Fibroblast of lung (primary cell): ENCODE data around the gene MUS81. TPM values are rescaled to one million over a fixed set of nuclear protein-coding genes. Genes with fewer than 3 reads are reported as not detected.

Experiments used
- DNase-seq, 2 donors: peaks; one replicate each; pipeline versions ENCODE4 v3.0.0 to v3.0.0-alpha.2; 2010; ENCODE audit warnings: low read depth in 2 of 2
- H2AFZ ChIP-seq: 2 replicates; pipeline ENCODE4 v1.5.1; 2012; ENCODE audit warnings: low read length, control low read depth, inconsistent platforms
- H3K27ac ChIP-seq: 2 replicates; pipeline ENCODE4 v1.5.1; 2011; ENCODE audit warnings: low read length, control low read depth; ENCODE audit not compliant: insufficient read depth
- H3K27me3 ChIP-seq: 2 replicates; pipeline ENCODE4 v1.5.1; 2011; ENCODE audit warnings: mild to moderate bottlenecking, low read length; ENCODE audit not compliant: control insufficient read depth, insufficient read depth
- H3K36me3 ChIP-seq: 2 replicates; pipeline ENCODE4 v1.5.1; 2011; ENCODE audit warnings: low read length; ENCODE audit not compliant: control insufficient read depth, insufficient read depth
- H3K4me1 ChIP-seq: 2 replicates; pipeline ENCODE4 v1.5.1; 2011; ENCODE audit warnings: low read length; ENCODE audit not compliant: control insufficient read depth, insufficient read depth; ENCODE audit errors: extremely low read depth
- H3K4me2 ChIP-seq: 2 replicates; pipeline ENCODE4 v1.5.1; 2011; ENCODE audit warnings: low read length, control low read depth; ENCODE audit not compliant: insufficient read depth; ENCODE audit errors: extremely low read depth
- H3K4me3 ChIP-seq, 4 experiments: fragments of 200-600 bp in 1 of 4; sonication (generic) in 1 of 4; replicated peaks in 1 of 4; 2 replicates each; pipeline ENCODE4 v1.5.1; 2011 to 2016; ENCODE audit warnings: low read length in 4 of 4, low read depth in 3 of 4, mild to moderate bottlenecking in 3 of 4, control low read depth in 2 of 4, inconsistent platforms in 1 of 4, mixed read lengths in 1 of 4; ENCODE audit not compliant: insufficient read depth in 1 of 4; ENCODE audit errors: control extremely low read depth in 1 of 4
- H3K79me2 ChIP-seq: 2 replicates; pipeline ENCODE4 v1.5.1; 2012; ENCODE audit warnings: mild to moderate bottlenecking, low read length, inconsistent platforms; ENCODE audit not compliant: control insufficient read depth, insufficient read depth
- H3K9ac ChIP-seq: 2 replicates; pipeline ENCODE4 v1.5.1; 2011; ENCODE audit warnings: mild to moderate bottlenecking, low read length, control low read depth; ENCODE audit not compliant: insufficient read depth
- H3K9me3 ChIP-seq: 2 replicates; pipeline ENCODE4 v1.5.1; 2012; ENCODE audit warnings: low read depth, low read length; ENCODE audit not compliant: control insufficient read depth, insufficient read depth
- H4K20me1 ChIP-seq: 2 replicates; pipeline ENCODE4 v1.5.1; 2011; ENCODE audit warnings: low read length; ENCODE audit not compliant: control insufficient read depth, insufficient read depth; ENCODE audit errors: extremely low read depth
- EZH2 ChIP-seq: IDR thresholded peaks from 2 replicates; pipeline ENCODE4 v1.5.1; 2012; ENCODE audit warnings: low read length, control low read depth, mild to moderate bottlenecking; ENCODE audit errors: missing control alignments
- polyA minus RNA-seq: library from RNA; depleted of rRNA, polyadenylated mRNA; stranded (reverse); fragments of >200 nt; gene quantifications from 2 replicates; pipeline ENCODE4 v1.2.3, GENCODE V29; 2011; ENCODE audit warnings: low replicate concordance
- polyA plus RNA-seq, 2 donors: library from polyadenylated mRNA; depleted of rRNA in 1 of 2; stranded (reverse) in 1 of 2; unstranded in 1 of 2; fragments of >200 nt; gene quantifications; 2 replicates each; pipeline ENCODE4 v1.2.1, GENCODE V29; 2011 to 2012; ENCODE audit warnings: missing spikeins in 1 of 2
- total RNA-seq: library from RNA; depleted of rRNA; stranded (reverse); fragments of >200 nt; gene quantifications from 2 replicates; pipeline ENCODE4 v1.2.1, GENCODE V29; 2014
- TF ChIP-seq, protein P1 (sequence below), 2 donors: IDR thresholded peaks in 1 of 2; conservative IDR thresholded peaks in 1 of 2; 1 replicate in 1 of 2; 2 replicates in 1 of 2; pipeline ENCODE4 v1.5.1; 2011 to 2012; ENCODE audit warnings: low read length in 2 of 2, control low read depth in 1 of 2, inconsistent platforms in 1 of 2, low read depth in 1 of 2, mild to moderate bottlenecking in 1 of 2

Gene MUS81
- total RNA-seq: 38.8 and 56.8 TPM in 2 replicates
- 18.7 and 23.6 TPM in 2 replicates for polyA plus RNA-seq
- 38.4 and 38.7 TPM in 2 replicates for polyA plus RNA-seq (2012)
- polyA minus RNA-seq: 35.5 and 62.4 TPM in 2 replicates

DNA sequence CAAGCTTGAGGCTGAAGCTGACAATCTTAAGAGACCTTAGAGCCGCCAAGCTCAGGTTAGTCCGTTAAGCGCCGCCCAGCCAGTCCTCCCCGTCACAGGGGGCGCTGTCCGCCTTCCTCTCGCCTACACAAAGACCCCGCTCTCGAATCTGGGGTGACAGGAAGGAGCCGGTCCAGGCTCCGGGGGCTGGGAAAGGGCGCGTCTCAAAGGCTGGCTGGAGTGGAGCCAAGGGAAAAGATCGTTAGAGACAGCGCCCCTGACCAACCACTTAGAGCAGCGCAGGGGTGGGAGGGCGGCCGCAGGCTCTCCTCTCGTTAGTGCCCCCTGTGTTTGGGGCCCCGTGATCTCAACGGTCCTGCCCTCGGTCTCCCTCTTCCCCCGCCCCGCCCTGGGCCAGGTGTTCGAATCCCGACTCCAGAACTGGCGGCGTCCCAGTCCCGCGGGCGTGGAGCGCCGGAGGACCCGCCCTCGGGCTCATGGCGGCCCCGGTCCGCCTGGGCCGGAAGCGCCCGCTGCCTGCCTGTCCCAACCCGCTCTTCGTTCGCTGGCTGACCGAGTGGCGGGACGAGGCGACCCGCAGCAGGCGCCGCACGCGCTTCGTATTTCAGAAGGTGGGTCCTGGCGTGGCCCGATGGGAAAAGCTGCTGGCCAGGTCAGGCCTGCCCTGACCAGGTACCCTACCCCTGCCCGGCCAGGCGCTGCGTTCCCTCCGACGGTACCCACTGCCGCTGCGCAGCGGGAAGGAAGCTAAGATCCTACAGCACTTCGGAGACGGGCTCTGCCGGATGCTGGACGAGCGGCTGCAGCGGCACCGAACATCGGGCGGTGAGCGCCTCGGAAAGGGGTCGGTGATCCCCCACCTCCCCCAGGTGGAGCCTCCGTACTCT is at the start of gene MUS81:
TSS of gene MUS81 (plus strand) at position 156 of the 887 bp plus-strand sequence. CDS start at position 477, 321 bp downstream.
- Histone ChIP-seq H2AFZ (no peak within 1 kb of the TSS), H4K20me1 (peaks cover 6% of the 10 kb centered on the region), H3K4me1 (peaks cover 25% of the 10 kb centered on the region), H3K9me3 (no peaks in the 10 kb centered on the region), H3K79me2 (peaks cover 57% of the 10 kb centered on the region), H3K4me2 (peak within 1 kb of the TSS; percentile 98), H3K27ac (peak within 1 kb of the TSS; percentile 98), H3K36me3 (peaks cover 44% of the 10 kb centered on the region), H3K27me3 (no peaks in the 10 kb centered on the region), H3K4me3 (peak within 1 kb of the TSS; percentile 90 to 99 (median 96)), H3K9ac (peak within 1 kb of the TSS; percentile 94)
- DNase-seq: peak; percentile 98 to 99
- TF ChIP-seq, protein P1, sequence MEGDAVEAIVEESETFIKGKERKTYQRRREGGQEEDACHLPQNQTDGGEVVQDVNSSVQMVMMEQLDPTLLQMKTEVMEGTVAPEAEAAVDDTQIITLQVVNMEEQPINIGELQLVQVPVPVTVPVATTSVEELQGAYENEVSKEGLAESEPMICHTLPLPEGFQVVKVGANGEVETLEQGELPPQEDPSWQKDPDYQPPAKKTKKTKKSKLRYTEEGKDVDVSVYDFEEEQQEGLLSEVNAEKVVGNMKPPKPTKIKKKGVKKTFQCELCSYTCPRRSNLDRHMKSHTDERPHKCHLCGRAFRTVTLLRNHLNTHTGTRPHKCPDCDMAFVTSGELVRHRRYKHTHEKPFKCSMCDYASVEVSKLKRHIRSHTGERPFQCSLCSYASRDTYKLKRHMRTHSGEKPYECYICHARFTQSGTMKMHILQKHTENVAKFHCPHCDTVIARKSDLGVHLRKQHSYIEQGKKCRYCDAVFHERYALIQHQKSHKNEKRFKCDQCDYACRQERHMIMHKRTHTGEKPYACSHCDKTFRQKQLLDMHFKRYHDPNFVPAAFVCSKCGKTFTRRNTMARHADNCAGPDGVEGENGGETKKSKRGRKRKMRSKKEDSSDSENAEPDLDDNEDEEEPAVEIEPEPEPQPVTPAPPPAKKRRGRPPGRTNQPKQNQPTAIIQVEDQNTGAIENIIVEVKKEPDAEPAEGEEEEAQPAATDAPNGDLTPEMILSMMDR (conservative IDR thresholded peaks at IDR 0.05 in 1 of 2, IDR thresholded peaks at IDR 0.05 in 1 of 2; ENCODE audit: low read depth in 1 of 2, low read length in 2 of 2): peak; percentile 59 to 70
- no peak for TF ChIP-seq EZH2

GRCh38 chr11:65811764-65812475 is 48.3 kb upstream of the MUS81 start:
- Histone ChIP-seq H3K9ac (no peak overlapping the region), H3K27ac (no peak overlapping the region), H3K36me3 (no peaks in the 10 kb centered on the region), H4K20me1 (no peaks in the 10 kb centered on the region), H3K27me3 (no peaks in the 10 kb centered on the region), H3K79me2 (no peaks in the 10 kb centered on the region), H3K4me2 (no peak overlapping the region), H3K4me1 (no peaks in the 10 kb centered on the region), H2AFZ (no peak overlapping the region), H3K4me3 (no peak overlapping the region), H3K9me3 (no peaks in the 10 kb centered on the region)
- no peak for TF ChIP-seq EZH2
- TF ChIP-seq, protein P1 (conservative IDR thresholded peaks at IDR 0.05 in 1 of 2, IDR thresholded peaks at IDR 0.05 in 1 of 2; ENCODE audit: low read depth in 1 of 2, low read length in 2 of 2): no peak
- no peak for DNase-seq
